ENCODE results near the gene ZCCHC2.

Gene ZCCHC2

GRCh38 chr18:62550746-62551145 is 27.9 kb downstream of the ZCCHC2 start:
- no peak for DNase-seq (ENCODE audit: extremely low spot score)
- ChIA-PET CTCF (no interaction called here), POLR2A (interaction anchor here (0.6 kb wide), 1 partner anchor 64 kb away, joined by 3 read pairs; no protein-coding TSS in a partner anchor)
- no peak for TF ChIP-seq BHLHE40 (IDR thresholded peaks at IDR 0.05; ENCODE audit: borderline replicate concordance)
- no peak for TF ChIP-seq TARDBP (IDR thresholded peaks at IDR 0.05)
- TF ChIP-seq LEF1 (IDR thresholded peaks at IDR 0.05; ENCODE audit: borderline replicate concordance): no peak
- no peak for TF ChIP-seq ARNT (IDR thresholded peaks at IDR 0.05)
- no peak for TF ChIP-seq NFRKB (IDR thresholded peaks at IDR 0.05)
- TF ChIP-seq FOXK2 (IDR thresholded peaks at IDR 0.05): no peak
- TF ChIP-seq, protein P1, sequence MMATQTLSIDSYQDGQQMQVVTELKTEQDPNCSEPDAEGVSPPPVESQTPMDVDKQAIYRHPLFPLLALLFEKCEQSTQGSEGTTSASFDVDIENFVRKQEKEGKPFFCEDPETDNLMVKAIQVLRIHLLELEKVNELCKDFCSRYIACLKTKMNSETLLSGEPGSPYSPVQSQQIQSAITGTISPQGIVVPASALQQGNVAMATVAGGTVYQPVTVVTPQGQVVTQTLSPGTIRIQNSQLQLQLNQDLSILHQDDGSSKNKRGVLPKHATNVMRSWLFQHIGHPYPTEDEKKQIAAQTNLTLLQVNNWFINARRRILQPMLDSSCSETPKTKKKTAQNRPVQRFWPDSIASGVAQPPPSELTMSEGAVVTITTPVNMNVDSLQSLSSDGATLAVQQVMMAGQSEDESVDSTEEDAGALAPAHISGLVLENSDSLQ (IDR thresholded peaks at IDR 0.05): no peak
- TF ChIP-seq SUZ12 (IDR thresholded peaks at IDR 0.05): no peak
- TF ChIP-seq ZNF384 (IDR thresholded peaks at IDR 0.05): no peak
- no peak for TF ChIP-seq HDGF (IDR thresholded peaks at IDR 0.05; ENCODE audit: borderline replicate concordance)
- no peak for TF ChIP-seq L3MBTL2 (conservative IDR thresholded peaks at IDR 0.05)
- no peak for TF ChIP-seq CTBP1 (IDR thresholded peaks at IDR 0.05; ENCODE audit: borderline replicate concordance)
- no peak for TF ChIP-seq FOXM1 (IDR thresholded peaks at IDR 0.05; ENCODE audit: borderline replicate concordance)

DNA sequence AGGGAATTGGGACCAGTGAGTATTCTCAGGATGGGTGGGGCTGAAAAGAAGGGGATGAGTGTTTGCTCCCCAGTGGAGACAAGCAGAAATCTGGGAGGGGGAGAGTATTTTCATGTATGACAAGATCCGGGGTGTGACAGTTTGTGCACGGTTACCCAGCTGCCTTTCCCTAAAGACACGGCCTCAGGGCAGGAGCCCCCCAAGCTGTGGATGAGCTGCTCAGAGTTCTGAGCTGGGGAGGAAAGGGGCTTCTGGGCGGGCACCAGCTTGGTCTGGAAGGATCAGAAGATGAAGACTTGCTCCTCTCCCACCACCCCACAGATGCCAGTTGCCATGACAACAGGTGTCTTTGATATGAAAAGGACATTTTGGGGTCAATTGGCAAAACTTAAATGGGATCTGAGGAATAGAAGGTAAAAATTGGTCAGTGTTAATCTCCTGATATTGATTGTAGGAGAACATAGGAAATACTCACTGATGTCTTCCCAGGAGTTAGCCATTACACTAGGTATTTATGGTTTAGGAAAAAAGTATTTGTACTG is 29.2 kb downstream of the ZCCHC2 start:
- ChIA-PET CTCF (no interaction called here), POLR2A (no interaction called here)

DNA sequence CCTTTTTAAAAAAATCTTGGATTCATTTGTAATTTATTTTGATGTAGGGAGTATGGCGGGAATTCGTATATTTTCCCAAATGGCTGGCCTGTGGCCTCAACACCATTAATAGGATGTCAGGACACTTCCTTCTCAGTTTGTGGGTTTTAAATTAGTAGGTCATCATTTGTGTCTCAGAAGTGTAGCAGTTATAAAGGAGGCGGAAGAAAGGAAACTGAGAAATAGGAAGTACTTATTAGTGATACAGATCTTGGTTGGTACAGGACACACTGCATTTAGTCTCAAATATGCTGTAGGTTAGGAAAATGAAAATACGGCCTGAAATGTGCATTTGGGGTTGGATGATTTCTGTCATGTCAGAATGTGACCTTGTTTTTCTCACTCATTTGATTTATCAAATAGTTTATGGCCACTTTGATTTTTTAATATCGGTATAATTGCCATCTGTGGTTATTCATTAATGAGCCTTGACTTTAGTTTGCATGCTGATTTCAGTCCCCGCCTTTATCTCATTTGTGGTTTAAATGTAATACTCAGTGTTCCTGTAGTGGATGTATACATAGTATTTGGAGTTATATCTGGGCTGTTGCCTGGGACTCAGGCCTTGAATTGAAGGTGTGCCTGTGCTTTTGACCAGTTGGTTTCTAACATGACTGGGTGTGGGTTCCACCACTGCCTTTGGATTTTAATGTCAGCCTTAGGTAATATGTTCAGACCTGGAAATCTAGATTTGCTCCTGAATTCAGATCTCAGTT is 31.4 kb downstream of the ZCCHC2 start:
- TF ChIP-seq SP1 (IDR thresholded peaks at IDR 0.05) (no peak), FOXM1 (IDR thresholded peaks at IDR 0.05; ENCODE audit: borderline replicate concordance) (no peak), NFRKB (IDR thresholded peaks at IDR 0.05) (no peak), ARNT (IDR thresholded peaks at IDR 0.05) (no peak), L3MBTL2 (conservative IDR thresholded peaks at IDR 0.05) (no peak), HDGF (IDR thresholded peaks at IDR 0.05; ENCODE audit: borderline replicate concordance) (no peak), LEF1 (IDR thresholded peaks at IDR 0.05; ENCODE audit: borderline replicate concordance) (no peak), SUZ12 (IDR thresholded peaks at IDR 0.05) (no peak)
- TF ChIP-seq, protein P1 (IDR thresholded peaks at IDR 0.05): no peak
- CTCF ChIA-PET: no interaction called here
- no peak for DNase-seq (ENCODE audit: extremely low spot score)

More for the DNA sequence above, 29.2 kb downstream of the ZCCHC2 start:
- DNase-seq (ENCODE audit: extremely low spot score): no peak
- no peak for TF ChIP-seq CTBP1 (IDR thresholded peaks at IDR 0.05; ENCODE audit: borderline replicate concordance)
- TF ChIP-seq, protein P1 (IDR thresholded peaks at IDR 0.05): no peak
- TF ChIP-seq FOXK2 (IDR thresholded peaks at IDR 0.05): no peak
- TF ChIP-seq TARDBP (IDR thresholded peaks at IDR 0.05): no peak
- TF ChIP-seq BHLHE40 (IDR thresholded peaks at IDR 0.05; ENCODE audit: borderline replicate concordance): no peak
- TF ChIP-seq HDGF (IDR thresholded peaks at IDR 0.05; ENCODE audit: borderline replicate concordance): no peak
- no peak for TF ChIP-seq ELF4 (IDR thresholded peaks at IDR 0.05)
- no peak for TF ChIP-seq NFRKB (IDR thresholded peaks at IDR 0.05)
- TF ChIP-seq L3MBTL2 (conservative IDR thresholded peaks at IDR 0.05): no peak
- TF ChIP-seq SUZ12 (IDR thresholded peaks at IDR 0.05): no peak
- TF ChIP-seq FOXM1 (IDR thresholded peaks at IDR 0.05; ENCODE audit: borderline replicate concordance): no peak
- no peak for TF ChIP-seq FOXA1 (IDR thresholded peaks at IDR 0.05)
- no peak for TF ChIP-seq SP1 (IDR thresholded peaks at IDR 0.05)
- TF ChIP-seq ARNT (IDR thresholded peaks at IDR 0.05): no peak
- TF ChIP-seq ZNF384 (IDR thresholded peaks at IDR 0.05): no peak
- TF ChIP-seq LEF1 (IDR thresholded peaks at IDR 0.05; ENCODE audit: borderline replicate concordance): no peak

GRCh38 chr18:62555135-62555534 is 32.3 kb downstream of the ZCCHC2 start:
- TF ChIP-seq BHLHE40 (IDR thresholded peaks at IDR 0.05; ENCODE audit: borderline replicate concordance) (no peak), SP1 (IDR thresholded peaks at IDR 0.05) (no peak), FOXK2 (IDR thresholded peaks at IDR 0.05) (no peak), ELF4 (IDR thresholded peaks at IDR 0.05) (no peak), FOXM1 (IDR thresholded peaks at IDR 0.05; ENCODE audit: borderline replicate concordance) (no peak), L3MBTL2 (conservative IDR thresholded peaks at IDR 0.05) (no peak), ZNF384 (IDR thresholded peaks at IDR 0.05) (no peak), HDGF (IDR thresholded peaks at IDR 0.05; ENCODE audit: borderline replicate concordance) (no peak), NFRKB (IDR thresholded peaks at IDR 0.05) (no peak), FOXA1 (IDR thresholded peaks at IDR 0.05) (no peak), SUZ12 (IDR thresholded peaks at IDR 0.05) (no peak), LEF1 (IDR thresholded peaks at IDR 0.05; ENCODE audit: borderline replicate concordance) (no peak), ARNT (IDR thresholded peaks at IDR 0.05) (no peak), TARDBP (IDR thresholded peaks at IDR 0.05) (no peak), CTBP1 (IDR thresholded peaks at IDR 0.05; ENCODE audit: borderline replicate concordance) (no peak)
- TF ChIP-seq, protein P1 (IDR thresholded peaks at IDR 0.05): no peak
- ChIA-PET CTCF (no interaction called here), POLR2A (no interaction called here)
- no peak for DNase-seq (ENCODE audit: extremely low spot score)

More for the DNA sequence above, 31.4 kb downstream of the ZCCHC2 start:
- POLR2A ChIA-PET: no interaction called here

GRCh38 chr18:62556397-62556796 is 33.6 kb downstream of the ZCCHC2 start:
- ChIA-PET CTCF (no interaction called here), POLR2A (no interaction called here)
- no peak for DNase-seq (ENCODE audit: extremely low spot score)
- no peak for TF ChIP-seq FOXM1 (IDR thresholded peaks at IDR 0.05; ENCODE audit: borderline replicate concordance)
- TF ChIP-seq SP1 (IDR thresholded peaks at IDR 0.05): no peak
- no peak for TF ChIP-seq HDGF (IDR thresholded peaks at IDR 0.05; ENCODE audit: borderline replicate concordance)
- TF ChIP-seq, protein P1 (IDR thresholded peaks at IDR 0.05): no peak
- no peak for TF ChIP-seq TARDBP (IDR thresholded peaks at IDR 0.05)
- TF ChIP-seq L3MBTL2 (conservative IDR thresholded peaks at IDR 0.05): no peak
